GM10266 (cell line): ENCODE data around the gene PDE2A.

ENCODE experiments used
- DNase-seq: peaks from one replicate; pipeline ENCODE4 v3.0.0; 2012; ENCODE audit errors: extremely low spot score
- TF ChIP-seq, protein P1 (sequence below): IDR thresholded peaks from 2 replicates; pipeline ENCODE4 v1.5.1; 2012; ENCODE audit warnings: mild to moderate bottlenecking, low read depth; ENCODE audit not compliant: control insufficient read depth, insufficient read depth; ENCODE audit errors: missing control alignments

PDE2A gene

GRCh38 chr11:72598466-72598865 lies 75.8 kb downstream of the PDE2A start:
- TF ChIP-seq, protein P1, sequence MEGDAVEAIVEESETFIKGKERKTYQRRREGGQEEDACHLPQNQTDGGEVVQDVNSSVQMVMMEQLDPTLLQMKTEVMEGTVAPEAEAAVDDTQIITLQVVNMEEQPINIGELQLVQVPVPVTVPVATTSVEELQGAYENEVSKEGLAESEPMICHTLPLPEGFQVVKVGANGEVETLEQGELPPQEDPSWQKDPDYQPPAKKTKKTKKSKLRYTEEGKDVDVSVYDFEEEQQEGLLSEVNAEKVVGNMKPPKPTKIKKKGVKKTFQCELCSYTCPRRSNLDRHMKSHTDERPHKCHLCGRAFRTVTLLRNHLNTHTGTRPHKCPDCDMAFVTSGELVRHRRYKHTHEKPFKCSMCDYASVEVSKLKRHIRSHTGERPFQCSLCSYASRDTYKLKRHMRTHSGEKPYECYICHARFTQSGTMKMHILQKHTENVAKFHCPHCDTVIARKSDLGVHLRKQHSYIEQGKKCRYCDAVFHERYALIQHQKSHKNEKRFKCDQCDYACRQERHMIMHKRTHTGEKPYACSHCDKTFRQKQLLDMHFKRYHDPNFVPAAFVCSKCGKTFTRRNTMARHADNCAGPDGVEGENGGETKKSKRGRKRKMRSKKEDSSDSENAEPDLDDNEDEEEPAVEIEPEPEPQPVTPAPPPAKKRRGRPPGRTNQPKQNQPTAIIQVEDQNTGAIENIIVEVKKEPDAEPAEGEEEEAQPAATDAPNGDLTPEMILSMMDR, result no peak
- DNase-seq, result no peak

DNA sequence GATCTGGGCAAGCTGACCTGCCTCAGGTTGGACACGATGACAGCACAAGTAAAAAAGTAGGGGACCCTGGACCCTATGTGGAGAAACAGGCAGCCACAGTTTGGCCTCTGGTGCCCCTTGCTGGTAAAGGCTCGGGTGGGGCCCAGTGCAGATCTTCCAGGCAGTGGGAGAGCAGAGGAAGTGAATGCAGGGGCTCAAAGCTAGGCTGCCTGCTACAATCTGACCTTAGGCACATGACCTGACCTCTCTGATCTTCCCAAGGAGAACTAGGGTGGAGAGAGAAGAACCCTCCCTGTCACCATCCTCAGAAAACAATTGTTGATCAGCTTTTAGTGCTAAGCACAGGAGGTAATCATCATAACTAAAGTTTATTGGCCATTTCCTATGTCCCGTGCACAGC lies 76.5 kb downstream of the PDE2A start:
- no peak for DNase-seq
- TF ChIP-seq, protein P1, result no peak

GRCh38 chr11:72595292-72595684 lies 78.9 kb downstream of the PDE2A start:
- no peak for DNase-seq

DNA sequence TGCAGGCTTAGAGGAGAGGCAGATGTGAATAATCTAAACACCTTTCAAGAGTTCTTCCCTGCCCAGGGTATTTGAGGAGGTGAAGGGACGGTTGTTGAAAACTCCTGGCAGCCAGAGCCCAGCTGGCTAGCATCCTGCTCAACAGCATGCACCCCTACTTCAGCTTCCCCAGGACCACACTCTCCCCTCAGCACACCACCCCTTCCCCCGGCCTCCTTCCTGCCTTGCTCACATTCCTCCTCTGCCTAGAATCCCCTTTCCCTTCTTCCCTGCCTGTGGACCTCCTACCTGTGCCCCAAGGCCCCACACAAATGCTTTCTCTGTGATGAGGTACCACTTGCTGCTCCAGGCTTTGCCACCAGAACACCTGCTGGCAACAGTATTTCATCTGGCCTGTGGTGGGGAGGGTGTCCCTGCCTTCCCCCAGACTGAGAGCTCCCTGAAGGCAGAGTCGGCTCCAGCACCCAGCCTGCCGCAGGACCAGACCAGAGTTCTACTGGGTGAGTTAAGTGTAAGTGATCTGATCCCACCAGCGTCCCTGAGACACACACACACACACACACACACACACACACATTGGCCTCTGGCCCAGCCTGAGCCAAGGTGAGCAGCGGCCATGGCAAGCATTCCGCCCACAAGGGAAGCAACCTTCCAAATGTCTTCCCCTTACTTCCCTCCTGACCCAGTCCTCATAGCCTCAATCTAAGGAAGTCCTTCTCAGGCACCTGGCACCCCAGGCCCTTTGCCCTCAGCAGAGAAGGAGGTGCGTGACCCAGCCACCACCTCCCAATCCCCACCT lies 79.5 kb downstream of the PDE2A start:
- no peak for DNase-seq

More at GRCh38 chr11:72595292-72595684, 78.9 kb downstream of the PDE2A start:
- TF ChIP-seq, protein P1, result no peak

GRCh38 chr11:72592698-72593495 lies 81.3 kb downstream of the PDE2A start:
- TF ChIP-seq, protein P1, result no peak
- DNase-seq, result no peak

More for the DNA sequence above, 79.5 kb downstream of the PDE2A start:
- TF ChIP-seq, protein P1, result no peak

GRCh38 chr11:72591785-72592502 lies 82.3 kb downstream of the PDE2A start:
- TF ChIP-seq, protein P1, result no peak
- DNase-seq, result no peak
